Measurements from ENCODE around the gene INTS7. TPM values are rescaled to one million over a fixed set of nuclear protein-coding genes. Genes with fewer than 3 reads are reported as not detected.

The INTS7 gene
- total RNA-seq, 2 donors from 2014 or later, result 4.9 to 7.5 TPM

DNA sequence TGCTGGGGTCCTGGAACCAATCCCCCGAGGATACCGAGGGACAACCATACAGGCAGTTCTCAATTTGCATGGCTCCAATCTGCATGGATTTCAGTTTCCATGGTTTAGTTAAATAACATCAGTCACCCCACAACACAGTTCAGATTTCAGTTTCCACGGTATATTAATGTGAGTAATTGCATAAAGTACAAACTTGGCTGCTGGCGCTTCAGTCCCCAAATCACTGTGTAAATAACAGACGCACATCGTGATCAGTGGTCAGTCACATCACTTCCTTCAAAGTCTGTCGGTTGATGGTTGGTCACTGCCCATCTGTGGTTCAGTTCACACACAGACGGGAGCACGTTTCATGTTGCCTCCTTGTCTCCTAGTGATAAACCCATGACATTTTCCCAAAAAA, 138.4 kb downstream of the INTS7 start:
- no peak for DNase-seq (ENCODE audit: low spot score)
- Histone ChIP-seq H3K27ac (no peak overlapping the region), H3K36me3 (no peaks in the 10 kb centered on the region), H3K4me3 (no peak overlapping the region), H3K4me1 (no peaks in the 10 kb centered on the region), H3K27me3 (no peaks in the 10 kb centered on the region), H3K9me3 (no peaks in the 10 kb centered on the region)
- TF ChIP-seq, protein P1, sequence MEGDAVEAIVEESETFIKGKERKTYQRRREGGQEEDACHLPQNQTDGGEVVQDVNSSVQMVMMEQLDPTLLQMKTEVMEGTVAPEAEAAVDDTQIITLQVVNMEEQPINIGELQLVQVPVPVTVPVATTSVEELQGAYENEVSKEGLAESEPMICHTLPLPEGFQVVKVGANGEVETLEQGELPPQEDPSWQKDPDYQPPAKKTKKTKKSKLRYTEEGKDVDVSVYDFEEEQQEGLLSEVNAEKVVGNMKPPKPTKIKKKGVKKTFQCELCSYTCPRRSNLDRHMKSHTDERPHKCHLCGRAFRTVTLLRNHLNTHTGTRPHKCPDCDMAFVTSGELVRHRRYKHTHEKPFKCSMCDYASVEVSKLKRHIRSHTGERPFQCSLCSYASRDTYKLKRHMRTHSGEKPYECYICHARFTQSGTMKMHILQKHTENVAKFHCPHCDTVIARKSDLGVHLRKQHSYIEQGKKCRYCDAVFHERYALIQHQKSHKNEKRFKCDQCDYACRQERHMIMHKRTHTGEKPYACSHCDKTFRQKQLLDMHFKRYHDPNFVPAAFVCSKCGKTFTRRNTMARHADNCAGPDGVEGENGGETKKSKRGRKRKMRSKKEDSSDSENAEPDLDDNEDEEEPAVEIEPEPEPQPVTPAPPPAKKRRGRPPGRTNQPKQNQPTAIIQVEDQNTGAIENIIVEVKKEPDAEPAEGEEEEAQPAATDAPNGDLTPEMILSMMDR (IDR thresholded peaks at IDR 0.05), result no peak

DNA sequence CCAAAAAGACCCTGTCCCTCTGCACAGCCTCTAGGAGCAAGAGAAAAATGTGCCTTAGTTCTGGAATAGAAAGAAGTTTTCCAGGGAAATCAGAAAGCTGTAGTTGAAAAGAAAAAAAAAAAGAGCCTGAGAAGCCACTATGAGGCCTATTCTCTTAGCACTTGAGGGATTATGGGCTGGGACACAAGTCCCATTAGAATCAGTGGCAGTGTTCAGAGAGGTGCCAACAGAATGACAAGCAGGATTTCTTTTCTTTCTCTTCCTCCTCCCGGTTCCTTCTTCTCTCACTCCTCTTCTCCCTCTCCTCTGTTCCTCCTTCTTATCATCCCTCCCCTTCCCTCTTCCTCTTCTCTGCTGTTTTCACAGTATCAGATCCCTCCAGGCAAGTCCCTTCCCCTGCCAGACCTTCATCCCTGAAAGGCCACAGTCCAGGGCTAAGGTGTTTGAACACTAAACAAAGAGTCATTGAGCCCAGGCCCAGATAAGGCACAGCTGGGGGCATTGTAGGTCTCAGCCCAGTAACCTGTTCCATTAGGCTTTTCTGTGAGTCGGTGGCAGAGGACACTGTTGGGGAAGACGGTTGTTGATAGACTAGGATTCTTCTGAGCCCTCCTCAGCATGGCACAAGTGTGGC, 140.1 kb downstream of the INTS7 start:
- Histone ChIP-seq H3K9me3 (no peaks in the 10 kb centered on the region), H3K4me1 (no peaks in the 10 kb centered on the region), H3K4me3 (no peak overlapping the region), H3K27ac (no peak overlapping the region), H3K36me3 (no peaks in the 10 kb centered on the region), H3K27me3 (no peaks in the 10 kb centered on the region)
- TF ChIP-seq, protein P1 (IDR thresholded peaks at IDR 0.05), result no peak
- no peak for DNase-seq (ENCODE audit: low spot score)

- Histone ChIP-seq H3K27me3 (no peaks in the 10 kb centered on the region), H3K4me1 (no peaks in the 10 kb centered on the region), H3K4me3 (no peak overlapping the region), H3K9me3 (no peaks in the 10 kb centered on the region), H3K27ac (no peak overlapping the region), H3K36me3 (no peaks in the 10 kb centered on the region)
- TF ChIP-seq, protein P1 (IDR thresholded peaks at IDR 0.05), result no peak
- no peak for DNase-seq (ENCODE audit: low spot score)
These were observed 141.0 kb downstream of the INTS7 start for GRCh38 chr1:211894312-211894711.

DNA sequence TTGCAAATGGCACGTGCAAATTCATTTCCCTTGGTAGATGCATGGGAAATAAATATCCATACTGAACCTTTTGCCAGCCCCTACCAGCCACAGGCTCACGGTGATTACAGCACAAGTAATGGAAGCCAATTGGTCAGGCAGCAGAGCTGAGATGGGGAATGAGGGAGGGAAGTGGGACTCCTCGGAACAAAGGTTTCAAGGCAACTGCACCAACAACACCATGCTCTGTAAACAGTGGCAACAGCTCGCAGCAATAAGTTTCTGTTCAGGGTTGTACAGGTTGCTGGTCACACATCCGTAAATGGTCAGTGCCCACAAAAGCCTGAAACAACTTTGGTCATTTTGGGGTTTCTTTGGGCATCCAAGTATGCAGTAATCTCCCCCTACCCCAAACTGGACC, 142.1 kb downstream of the INTS7 start:
- Histone ChIP-seq H3K4me3 (no peak overlapping the region), H3K9me3 (no peaks in the 10 kb centered on the region), H3K36me3 (no peaks in the 10 kb centered on the region), H3K4me1 (no peaks in the 10 kb centered on the region), H3K27me3 (no peaks in the 10 kb centered on the region), H3K27ac (no peak overlapping the region)
- DNase-seq (ENCODE audit: low spot score), result no peak
- TF ChIP-seq, protein P1 (IDR thresholded peaks at IDR 0.05), result no peak

DNA sequence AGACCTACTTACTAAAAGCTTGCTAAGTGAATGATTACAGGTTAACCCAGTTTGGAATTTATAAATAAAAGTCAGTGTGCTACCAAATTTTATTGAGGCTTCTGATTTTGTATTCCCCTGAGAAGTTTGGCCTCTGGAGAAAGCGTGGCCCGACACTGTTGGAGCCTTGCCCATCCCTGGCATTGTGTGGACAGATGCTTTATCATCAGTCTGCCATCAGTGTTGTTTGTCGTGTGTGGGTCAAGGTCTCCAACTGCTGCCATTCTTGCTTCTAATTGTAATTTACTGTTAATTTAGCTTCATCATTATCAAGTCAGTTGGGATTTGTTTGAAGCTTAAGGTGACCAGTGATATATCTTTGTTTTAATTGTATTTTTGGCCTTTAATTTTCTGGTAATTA, 142.8 kb downstream of the INTS7 start:
- no peaks in the 10 kb centered on the region for H3K27me3 ChIP-seq
- no peak overlapping the region for H3K27ac ChIP-seq
- no peaks in the 10 kb centered on the region for H3K9me3 ChIP-seq
- no peak for DNase-seq (ENCODE audit: low spot score)
- H3K36me3 ChIP-seq, result no peaks in the 10 kb centered on the region
- TF ChIP-seq, protein P1 (IDR thresholded peaks at IDR 0.05), result no peak
- no peaks in the 10 kb centered on the region for H3K4me1 ChIP-seq
- no peak overlapping the region for H3K4me3 ChIP-seq

DNA sequence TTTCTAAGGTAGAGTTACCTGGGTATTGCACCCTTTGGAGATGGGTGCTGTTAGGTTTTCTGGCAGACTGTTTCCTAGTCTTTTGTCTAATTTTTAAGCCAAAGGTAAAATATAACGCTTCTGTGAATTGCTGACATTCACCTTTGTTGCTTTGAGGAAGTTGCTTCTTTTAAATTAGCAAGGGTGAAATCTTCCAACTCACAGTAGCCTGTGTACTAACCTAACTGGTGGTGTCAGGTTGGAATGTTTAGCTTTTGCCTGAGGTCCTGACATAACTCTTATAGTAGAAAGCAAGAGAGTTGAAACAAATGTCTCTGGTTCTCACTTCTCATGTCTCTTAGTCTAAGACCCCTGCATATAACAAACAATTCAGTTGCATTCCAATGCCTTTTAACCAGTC, 143.6 kb downstream of the INTS7 start:
- H3K9me3 ChIP-seq, result no peaks in the 10 kb centered on the region
- H3K27me3 ChIP-seq, result no peaks in the 10 kb centered on the region
- H3K4me1 ChIP-seq, result no peaks in the 10 kb centered on the region
- H3K27ac ChIP-seq, result no peak overlapping the region
- H3K36me3 ChIP-seq, result no peaks in the 10 kb centered on the region
- DNase-seq (ENCODE audit: low spot score), result no peak
- no peak overlapping the region for H3K4me3 ChIP-seq
- TF ChIP-seq, protein P1 (IDR thresholded peaks at IDR 0.05), result no peak
